Stimulated activated naive CD8-positive, alpha-beta T cell treated with anti-CD3 and anti-CD28 coated beads, Interleukin-15, amount 100 ng/mL, for 72 hours (primary cell): ENCODE measurements around the gene AKAP8.

Experiments
- ATAC-seq: fragments of 150-1000 bp; cut with Tn5 transposase; 2 replicates; pipeline ENCODE4 v1.10.0; 2021; ENCODE audit warnings: mild to moderate bottlenecking, moderate library complexity
- DNase-seq, 2 donors: peaks; one replicate each; pipeline ENCODE4 v3.0.0; 2021 to 2022
- H3K27ac Mint-ChIP-seq, 2 donors: one replicate each; pipeline ENCODE4 v1.8.0; 2022; ENCODE audit warnings: mild to moderate bottlenecking in 2 of 2, mixed read lengths in 2 of 2, moderate library complexity in 2 of 2
- H3K27me3 Mint-ChIP-seq: one replicate; pipeline ENCODE4 v1.8.0; 2022; ENCODE audit warnings: mixed read lengths
- H3K4me1 Mint-ChIP-seq: one replicate; pipeline ENCODE4 v1.8.0; 2022; ENCODE audit warnings: mild to moderate bottlenecking, mixed read lengths
- H3K4me3 Mint-ChIP-seq, 2 donors: one replicate each; pipeline ENCODE4 v1.8.0; 2022; ENCODE audit warnings: mild to moderate bottlenecking in 2 of 2, mixed read lengths in 2 of 2, moderate library complexity in 1 of 2
- H3K9me3 Mint-ChIP-seq, 2 donors: one replicate each; pipeline ENCODE4 v1.8.0; 2022; ENCODE audit warnings: mixed read lengths in 2 of 2

Gene AKAP8

DNA sequence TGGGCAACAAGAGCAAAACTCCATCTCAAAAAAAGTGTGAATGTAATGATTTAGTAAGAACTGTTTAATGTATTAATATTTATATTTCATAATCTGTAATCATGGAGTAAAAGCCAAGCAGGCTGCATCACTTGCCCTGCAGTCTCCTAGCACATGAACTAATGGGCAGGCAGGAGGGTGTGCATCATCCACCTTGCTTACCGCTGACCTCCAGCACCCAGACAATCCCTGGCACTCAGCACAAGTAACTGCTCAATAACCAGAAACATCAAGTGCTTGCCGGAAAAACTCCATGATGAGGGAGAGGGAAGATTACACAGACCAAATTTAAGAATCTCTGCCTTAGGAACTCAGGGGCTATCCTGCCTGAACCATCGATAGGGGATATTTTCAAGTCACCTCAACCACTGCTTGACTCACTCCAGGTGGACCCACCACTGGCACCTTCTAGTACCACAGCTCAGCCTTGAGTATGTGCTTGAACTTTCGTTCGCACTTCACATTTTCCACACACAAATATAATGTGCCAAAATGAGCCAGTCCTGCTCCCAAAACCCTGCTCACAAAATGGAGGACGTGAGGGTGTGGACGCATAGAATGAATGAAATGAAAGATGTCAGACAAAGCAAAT is 65.8 kb downstream of the AKAP8 start:
- H3K4me3 Mint-ChIP-seq, result peak overlapping the region in 1 of 2 donors; percentile 6

GRCh38 chr19:15307169-15307568 is 72.4 kb downstream of the AKAP8 start:
- Mint-ChIP-seq H3K4me3 (no peak overlapping the region), H3K27me3 (no peaks in the 10 kb centered on the region), H3K27ac (peak overlapping the region in 1 of 2 donors; percentile 15)

More for the DNA sequence above, 65.8 kb downstream of the AKAP8 start:
- ATAC-seq, result peak; percentile 51
- Mint-ChIP-seq H3K27me3 (no peaks in the 10 kb centered on the region), H3K27ac (peak overlapping the region; percentile 19 to 54), H3K9me3 (no peaks in the 10 kb centered on the region), H3K4me1 (peaks cover 96% of the 10 kb centered on the region)
- DNase-seq, result no peak

DNA sequence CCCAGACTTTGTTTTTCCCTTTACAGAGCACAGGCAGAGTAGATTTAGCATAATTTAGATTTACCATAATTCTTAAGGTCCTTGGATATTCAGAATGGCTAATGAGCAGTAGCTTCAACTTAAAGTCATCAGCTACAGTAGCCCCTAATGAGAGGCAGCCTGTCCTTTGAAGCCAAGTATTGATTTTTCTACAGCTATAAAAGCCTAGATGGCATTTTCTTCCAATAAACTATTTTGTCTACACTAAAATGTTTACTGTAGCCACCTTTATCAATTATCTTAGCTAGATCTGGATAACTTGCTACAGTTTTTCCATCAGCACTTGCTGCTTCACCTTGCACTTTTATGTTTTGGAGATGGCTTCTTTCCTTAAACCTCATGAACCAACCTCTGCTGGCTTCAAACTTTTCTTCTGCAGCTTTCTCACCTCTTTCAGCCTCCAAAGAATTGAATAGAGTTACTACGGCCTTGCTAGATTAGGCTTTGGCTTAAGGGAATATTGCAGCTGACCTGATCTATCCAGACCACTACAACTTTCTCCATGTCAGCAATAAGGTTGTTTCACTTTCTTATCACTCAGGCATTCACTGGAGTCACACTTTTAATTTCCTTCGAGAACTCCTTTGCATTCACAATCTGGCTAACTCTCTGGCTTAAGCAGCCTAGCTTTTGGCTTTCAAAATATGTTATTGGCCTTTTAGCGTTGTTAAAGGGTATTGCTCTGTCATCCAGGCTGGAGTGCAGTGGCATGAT is 73.8 kb downstream of the AKAP8 start:
- H3K9me3 Mint-ChIP-seq, result no peaks in the 10 kb centered on the region
- no peaks in the 10 kb centered on the region for H3K27me3 Mint-ChIP-seq
- H3K27ac Mint-ChIP-seq, result peak overlapping the region in 1 of 2 donors; percentile 29
- peaks cover 93% of the 10 kb centered on the region for H3K4me1 Mint-ChIP-seq
- no peak overlapping the region for H3K4me3 Mint-ChIP-seq
- DNase-seq (no peak), ATAC-seq (no peak)

More at GRCh38 chr19:15307169-15307568, 72.4 kb downstream of the AKAP8 start:
- peaks cover 93% of the 10 kb centered on the region for H3K4me1 Mint-ChIP-seq
- ATAC-seq (no peak), DNase-seq (no peak)
- H3K9me3 Mint-ChIP-seq, result no peaks in the 10 kb centered on the region

GRCh38 chr19:15304140-15304705 is 75.4 kb downstream of the AKAP8 start:
- DNase-seq, result peak in 1 of 2 donors; percentile 32
- Mint-ChIP-seq H3K4me3 (peak overlapping the region; percentile 54 to 58), H3K4me1 (peaks cover 93% of the 10 kb centered on the region), H3K27me3 (no peaks in the 10 kb centered on the region), H3K27ac (peak overlapping the region; percentile 86 to 89), H3K9me3 (no peaks in the 10 kb centered on the region)
- ATAC-seq, result peak; percentile 31
